Measurements from ENCODE around the gene SUN2.

- no peak for TF ChIP-seq CTCF (IDR thresholded peaks at IDR 0.05 in 4 of 5, conservative IDR thresholded peaks at IDR 0.05 in 1 of 5)
- no peak for TF ChIP-seq POLR2A (IDR thresholded peaks at IDR 0.05)
Observed at GRCh38 chr22:38802671-38803121, 46.9 kb upstream of the SUN2 start.

Data from gastrocnemius medialis (tissue), 4 donors.